Breast epithelium (tissue), 3 donors: ENCODE data around the gene PSMA8.

Source experiments
- POLR2AphosphoS5 ChIP-seq, 3 donors: sonication (generic); formaldehyde crosslinking; IDR thresholded peaks; one replicate each; pipeline ENCODE4 v1.6.1; 2017; ENCODE audit warnings: antibody characterized with exemption in 3 of 3
- TF ChIP-seq, protein P1 (sequence below), 3 donors: fragments of 450-650 bp; IDR thresholded peaks; one replicate each; pipeline ENCODE4 v1.5.1; 2016 to 2017; ENCODE audit warnings: antibody characterized with exemption in 3 of 3, mild to moderate bottlenecking in 3 of 3, moderate library complexity in 3 of 3

DNA sequence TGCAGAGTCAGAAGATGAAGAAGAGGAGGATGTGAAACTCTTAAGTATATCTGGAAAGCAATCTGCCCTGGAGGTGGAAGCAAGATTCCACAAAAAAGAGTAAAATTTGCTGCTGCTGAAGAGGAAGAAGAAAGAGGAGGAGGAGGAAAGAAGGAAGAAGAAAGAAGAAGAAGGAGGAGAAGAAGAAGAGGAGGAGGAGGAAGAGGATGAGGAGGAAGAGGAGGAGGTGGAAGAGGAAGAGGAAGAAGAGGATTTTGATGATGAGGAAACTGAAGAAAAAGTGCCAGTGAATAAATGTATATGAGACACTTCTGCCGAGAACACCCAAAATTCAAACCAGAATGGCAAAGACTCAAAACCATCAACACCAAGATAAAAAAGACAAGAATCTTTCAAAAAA lies 71.6 kb downstream of the PSMA8 start:
- TF ChIP-seq, protein P1, sequence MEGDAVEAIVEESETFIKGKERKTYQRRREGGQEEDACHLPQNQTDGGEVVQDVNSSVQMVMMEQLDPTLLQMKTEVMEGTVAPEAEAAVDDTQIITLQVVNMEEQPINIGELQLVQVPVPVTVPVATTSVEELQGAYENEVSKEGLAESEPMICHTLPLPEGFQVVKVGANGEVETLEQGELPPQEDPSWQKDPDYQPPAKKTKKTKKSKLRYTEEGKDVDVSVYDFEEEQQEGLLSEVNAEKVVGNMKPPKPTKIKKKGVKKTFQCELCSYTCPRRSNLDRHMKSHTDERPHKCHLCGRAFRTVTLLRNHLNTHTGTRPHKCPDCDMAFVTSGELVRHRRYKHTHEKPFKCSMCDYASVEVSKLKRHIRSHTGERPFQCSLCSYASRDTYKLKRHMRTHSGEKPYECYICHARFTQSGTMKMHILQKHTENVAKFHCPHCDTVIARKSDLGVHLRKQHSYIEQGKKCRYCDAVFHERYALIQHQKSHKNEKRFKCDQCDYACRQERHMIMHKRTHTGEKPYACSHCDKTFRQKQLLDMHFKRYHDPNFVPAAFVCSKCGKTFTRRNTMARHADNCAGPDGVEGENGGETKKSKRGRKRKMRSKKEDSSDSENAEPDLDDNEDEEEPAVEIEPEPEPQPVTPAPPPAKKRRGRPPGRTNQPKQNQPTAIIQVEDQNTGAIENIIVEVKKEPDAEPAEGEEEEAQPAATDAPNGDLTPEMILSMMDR (IDR thresholded peaks at IDR 0.05): no peak
- TF ChIP-seq POLR2AphosphoS5 (IDR thresholded peaks at IDR 0.05): no peak
